Stimulated activated naive CD8-positive, alpha-beta T cell treated with anti-CD3 and anti-CD28 coated beads, Interleukin-15, amount 100 ng/mL, for 72 hours (primary cell): ENCODE results near the gene RMC1.
"Not testable (repeated sequence)": the region's sequence is repeated elsewhere in the genome, so short reads cannot be mapped to it uniquely, and the experiment has no call there.

ENCODE experiments used
- ATAC-seq: fragments of 150-1000 bp; cut with Tn5 transposase; 2 replicates; pipeline ENCODE4 v1.10.0; 2021; ENCODE audit warnings: mild to moderate bottlenecking, moderate library complexity
- DNase-seq, 2 donors: peaks; one replicate each; pipeline ENCODE4 v3.0.0; 2021 to 2022
- H3K27ac Mint-ChIP-seq, 2 donors: one replicate each; pipeline ENCODE4 v1.8.0; 2022; ENCODE audit warnings: mild to moderate bottlenecking in 2 of 2, mixed read lengths in 2 of 2, moderate library complexity in 2 of 2
- H3K27me3 Mint-ChIP-seq: one replicate; pipeline ENCODE4 v1.8.0; 2022; ENCODE audit warnings: mixed read lengths
- H3K4me1 Mint-ChIP-seq: one replicate; pipeline ENCODE4 v1.8.0; 2022; ENCODE audit warnings: mild to moderate bottlenecking, mixed read lengths
- H3K4me3 Mint-ChIP-seq, 2 donors: one replicate each; pipeline ENCODE4 v1.8.0; 2022; ENCODE audit warnings: mild to moderate bottlenecking in 2 of 2, mixed read lengths in 2 of 2, moderate library complexity in 1 of 2
- H3K9me3 Mint-ChIP-seq, 2 donors: one replicate each; pipeline ENCODE4 v1.8.0; 2022; ENCODE audit warnings: mixed read lengths in 2 of 2

RMC1 gene

DNA sequence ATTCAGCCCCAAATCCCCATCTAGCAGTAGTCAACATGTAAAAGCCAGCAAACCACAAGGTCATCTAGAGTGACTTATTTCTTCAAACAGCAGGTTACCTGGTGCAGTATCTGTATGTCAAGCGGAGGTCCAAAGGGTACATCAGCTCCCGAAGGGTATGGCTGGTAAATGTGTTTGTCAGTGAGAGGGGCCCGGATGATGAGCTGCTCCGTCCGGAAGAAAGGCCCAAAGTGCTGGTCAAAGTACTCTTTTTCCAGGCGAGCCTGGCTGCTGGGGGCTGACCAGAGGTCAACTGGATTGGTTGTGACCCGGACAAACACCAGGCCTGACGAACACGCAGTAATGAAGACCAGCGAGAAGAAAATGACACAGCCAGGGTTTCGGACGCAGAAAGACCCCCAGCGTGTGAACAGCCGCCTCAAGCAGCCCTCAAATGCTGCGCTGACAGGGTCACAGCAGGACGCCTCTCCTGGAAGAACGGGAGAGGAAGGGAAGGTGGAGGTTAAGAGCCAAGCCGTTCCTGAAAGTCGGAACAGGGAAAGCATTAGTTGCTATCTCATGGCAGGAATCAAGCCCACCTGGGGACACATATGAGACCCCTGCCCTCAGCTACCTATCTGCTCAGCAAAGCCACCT, 53.0 kb downstream of the RMC1 start:
- H3K27me3 Mint-ChIP-seq: no peaks in the 10 kb centered on the region
- no peak overlapping the region for H3K27ac Mint-ChIP-seq
- H3K4me3 Mint-ChIP-seq: no peak overlapping the region
- ATAC-seq (no peak), DNase-seq (no peak)
- H3K9me3 Mint-ChIP-seq: no peaks in the 10 kb centered on the region
- no peaks in the 10 kb centered on the region for H3K4me1 Mint-ChIP-seq

DNA sequence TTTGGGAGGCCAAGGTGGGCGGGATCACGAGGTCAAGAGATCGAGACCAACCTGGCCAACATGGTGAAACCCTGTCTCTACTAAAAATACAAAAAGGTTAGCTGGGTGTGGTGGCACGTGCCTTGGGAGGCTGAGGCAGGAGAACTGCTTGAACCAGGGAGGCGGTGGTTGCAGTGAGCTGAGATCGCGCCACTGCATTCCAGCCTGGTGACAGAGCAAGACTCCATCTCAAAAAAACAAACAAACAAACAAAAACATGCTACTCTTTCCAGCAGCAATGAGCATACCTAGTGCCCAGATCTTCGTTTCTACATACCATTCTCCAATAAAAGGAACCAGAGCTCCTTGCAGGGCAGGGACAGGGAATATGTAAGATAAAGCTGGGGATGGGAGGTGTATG, 54.2 kb downstream of the RMC1 start:
- DNase-seq, H3K4me1 Mint-ChIP-seq, H3K9me3 Mint-ChIP-seq, ATAC-seq, H3K27me3 Mint-ChIP-seq, H3K4me3 Mint-ChIP-seq, H3K27ac Mint-ChIP-seq: not testable (repeated sequence)

DNA sequence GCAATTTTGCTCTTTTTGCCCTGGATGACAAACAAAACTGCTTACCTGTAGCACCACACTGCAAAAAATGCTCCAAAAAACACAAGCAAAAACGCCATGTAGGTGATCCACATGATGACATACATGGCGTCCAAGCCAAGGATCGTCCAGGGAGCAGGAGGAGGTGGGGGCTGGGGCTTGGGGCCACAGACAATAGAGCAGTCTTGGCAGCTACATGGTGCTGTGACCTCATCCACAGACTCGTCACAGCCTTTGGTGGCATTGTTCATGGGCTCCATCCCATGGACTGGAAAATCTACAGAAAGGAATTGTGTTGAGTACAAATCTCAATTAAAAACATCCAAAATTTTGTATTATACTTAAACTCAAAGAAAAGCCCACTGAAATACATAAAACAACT, 56.9 kb downstream of the RMC1 start:
- DNase-seq: no peak
- ATAC-seq: no peak

DNA sequence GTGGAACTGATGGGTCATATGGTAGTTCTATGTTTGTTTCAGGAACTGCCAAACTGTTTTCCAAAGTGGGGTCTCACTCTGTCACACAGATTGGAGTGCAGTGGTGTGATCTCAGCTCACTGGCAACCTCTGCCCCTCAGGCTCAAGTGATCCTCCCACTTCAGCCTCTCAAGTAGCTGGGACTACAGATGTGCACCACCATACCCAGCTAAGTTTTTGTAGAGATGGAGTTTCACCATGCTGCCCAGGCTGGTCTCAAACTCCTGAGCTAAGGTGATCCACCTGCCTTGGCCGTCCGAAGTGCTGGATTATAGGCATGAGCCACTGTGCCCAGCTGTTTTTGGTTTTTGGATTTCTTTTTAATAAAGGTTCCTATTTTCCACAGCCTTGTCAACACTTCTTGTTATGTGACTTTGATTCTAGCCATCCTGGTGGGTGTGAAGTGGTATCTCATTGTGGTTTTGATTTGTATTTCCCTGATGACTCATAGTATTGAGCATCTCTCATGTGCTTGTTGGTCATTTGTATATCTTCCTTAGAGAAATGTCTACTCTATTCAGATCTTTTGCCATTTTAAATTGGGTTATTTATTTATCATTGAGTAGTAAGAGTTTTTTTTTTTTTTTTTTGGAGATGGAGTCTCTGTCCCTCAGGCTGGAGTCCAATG, 60.2 kb downstream of the RMC1 start:
- Mint-ChIP-seq H3K4me3 (no peak overlapping the region), H3K9me3 (no peaks in the 10 kb centered on the region), H3K27ac (peak overlapping the region; percentile 31 to 52), H3K4me1 (peaks cover 22% of the 10 kb centered on the region), H3K27me3 (no peaks in the 10 kb centered on the region)
- ATAC-seq (peak; percentile 99), DNase-seq (no peak)

More for the DNA sequence above, 56.9 kb downstream of the RMC1 start:
- Mint-ChIP-seq H3K27ac (no peak overlapping the region), H3K4me1 (peaks cover 22% of the 10 kb centered on the region), H3K9me3 (no peaks in the 10 kb centered on the region), H3K27me3 (no peaks in the 10 kb centered on the region), H3K4me3 (no peak overlapping the region)

DNA sequence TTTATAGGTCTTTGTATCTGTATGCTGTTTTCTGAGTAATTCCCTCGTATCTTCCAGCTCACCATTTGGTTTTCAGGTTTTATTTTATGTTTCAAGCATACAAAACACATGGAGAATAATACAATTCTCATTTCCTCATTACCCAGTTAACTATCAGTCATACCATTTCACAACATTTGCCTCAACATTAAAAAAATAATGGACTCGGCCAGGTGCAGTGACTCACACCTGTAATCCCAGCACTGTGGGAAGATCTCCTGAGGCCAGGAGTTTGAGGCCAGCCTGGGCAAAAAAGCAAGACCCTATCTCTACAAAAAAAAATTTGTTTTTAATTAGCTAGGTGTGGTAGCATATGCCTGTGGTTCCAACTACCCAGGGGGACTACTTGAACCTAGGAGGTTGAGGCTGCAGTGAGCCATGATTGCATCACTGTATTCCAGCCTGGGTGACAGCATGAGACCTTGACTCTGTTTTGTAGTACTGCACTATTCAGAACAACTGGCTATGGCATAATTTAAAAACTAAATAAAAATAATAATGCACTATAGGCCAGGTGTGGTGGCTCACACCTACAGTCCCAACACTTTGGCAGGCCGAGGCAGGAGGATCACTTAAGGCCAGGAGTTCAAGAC, 62.7 kb downstream of the RMC1 start:
- Mint-ChIP-seq H3K4me3 (no peak overlapping the region), H3K4me1 (peaks cover 22% of the 10 kb centered on the region), H3K27me3 (no peaks in the 10 kb centered on the region), H3K27ac (no peak overlapping the region), H3K9me3 (no peaks in the 10 kb centered on the region)
- no peak for ATAC-seq
- DNase-seq: no peak

GRCh38 chr18:23567671-23568070, 64.4 kb downstream of the RMC1 start:
- no peak for ATAC-seq

GRCh38 chr18:23568281-23569138, 65.2 kb downstream of the RMC1 start:
- Mint-ChIP-seq H3K4me3 (no peak overlapping the region), H3K4me1 (peaks cover 19% of the 10 kb centered on the region), H3K9me3 (no peaks in the 10 kb centered on the region), H3K27me3 (no peaks in the 10 kb centered on the region), H3K27ac (no peak overlapping the region)
- DNase-seq: no peak
- ATAC-seq: no peak

More at GRCh38 chr18:23567671-23568070, 64.4 kb downstream of the RMC1 start:
- H3K27ac Mint-ChIP-seq: no peak overlapping the region
- H3K4me3 Mint-ChIP-seq: no peak overlapping the region
- peaks cover 22% of the 10 kb centered on the region for H3K4me1 Mint-ChIP-seq
- DNase-seq: no peak
- no peaks in the 10 kb centered on the region for H3K9me3 Mint-ChIP-seq
- no peaks in the 10 kb centered on the region for H3K27me3 Mint-ChIP-seq

GRCh38 chr18:23569299-23570063, 66.2 kb downstream of the RMC1 start:
- no peak for DNase-seq
- Mint-ChIP-seq H3K9me3 (no peaks in the 10 kb centered on the region), H3K4me1 (peaks cover 19% of the 10 kb centered on the region), H3K4me3 (no peak overlapping the region), H3K27me3 (no peaks in the 10 kb centered on the region), H3K27ac (no peak overlapping the region)
- ATAC-seq: no peak

DNA sequence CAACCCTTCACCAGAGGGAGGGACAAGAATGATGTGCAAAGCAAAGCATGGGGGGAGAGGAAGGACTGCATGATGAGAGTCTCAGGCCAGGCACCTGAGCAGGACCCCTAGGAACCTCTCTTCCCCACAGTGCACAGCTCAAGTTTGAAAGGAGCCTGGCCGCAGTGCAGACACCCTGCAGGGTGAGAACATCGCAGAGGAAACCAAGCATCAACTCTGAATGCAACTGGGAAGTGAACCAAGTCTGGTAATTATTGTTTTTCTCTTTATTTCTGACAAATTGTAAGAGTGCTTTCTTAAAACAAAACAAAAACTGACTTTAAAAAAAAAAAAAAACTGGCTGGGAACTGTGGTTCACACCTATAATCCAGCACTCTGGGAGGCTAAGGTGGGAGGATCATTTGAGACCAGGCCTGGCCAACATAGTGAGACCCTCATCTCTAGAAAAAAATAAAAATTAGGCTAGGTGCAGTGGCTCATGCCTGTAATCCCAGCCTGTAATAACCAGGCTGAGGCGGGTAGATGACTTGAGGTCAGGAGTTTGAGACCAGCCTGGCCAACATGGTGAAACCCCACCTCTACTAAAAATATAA, 67.7 kb downstream of the RMC1 start:
- no peak for DNase-seq
- no peak overlapping the region for H3K27ac Mint-ChIP-seq
- no peak overlapping the region for H3K4me3 Mint-ChIP-seq
- ATAC-seq: no peak
- peaks cover 22% of the 10 kb centered on the region for H3K4me1 Mint-ChIP-seq
- no peaks in the 10 kb centered on the region for H3K9me3 Mint-ChIP-seq
- H3K27me3 Mint-ChIP-seq: no peaks in the 10 kb centered on the region

DNA sequence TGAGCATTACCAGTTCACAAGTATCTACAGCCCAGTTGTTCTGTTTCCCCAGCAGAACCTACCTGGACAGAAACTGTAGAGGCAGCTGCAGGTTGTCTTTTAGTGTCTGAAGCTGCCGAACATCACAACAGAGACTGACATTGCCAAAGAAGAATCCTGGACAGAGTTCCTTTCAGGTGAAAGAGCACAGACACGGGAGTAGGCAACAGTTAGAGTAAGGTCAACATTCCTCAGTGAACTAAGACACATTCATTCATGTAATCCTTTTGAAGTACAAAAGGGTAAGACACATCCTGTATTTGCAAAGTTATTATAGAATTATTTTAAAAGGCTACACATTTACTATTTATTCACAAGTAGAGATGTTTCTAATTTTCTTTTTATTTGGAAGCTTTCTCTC, 68.7 kb downstream of the RMC1 start:
- DNase-seq: no peak
- H3K4me1 Mint-ChIP-seq: peaks cover 29% of the 10 kb centered on the region
- H3K4me3 Mint-ChIP-seq: no peak overlapping the region
- no peak overlapping the region for H3K27ac Mint-ChIP-seq
- no peaks in the 10 kb centered on the region for H3K9me3 Mint-ChIP-seq
- ATAC-seq: no peak
- H3K27me3 Mint-ChIP-seq: no peaks in the 10 kb centered on the region

DNA sequence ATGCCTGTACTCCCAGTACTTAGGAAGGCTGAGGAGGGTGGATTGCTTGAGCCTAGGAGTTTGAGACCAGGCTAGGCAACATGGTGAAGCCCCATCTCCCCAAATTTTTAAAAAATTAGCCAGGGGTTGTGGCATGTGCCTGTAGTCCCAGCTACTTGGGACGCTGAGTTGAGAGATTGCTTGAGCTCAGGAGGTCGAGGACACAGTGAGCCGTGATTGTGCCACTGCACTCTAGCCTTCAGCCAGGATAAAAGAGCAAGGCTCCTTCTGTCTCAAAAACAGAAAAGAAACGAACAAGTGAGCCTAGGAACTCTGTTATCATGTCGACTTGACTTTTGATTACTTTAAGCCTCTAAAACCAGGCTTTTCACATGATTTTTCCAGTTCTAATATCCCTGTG, 69.3 kb downstream of the RMC1 start:
- peaks cover 29% of the 10 kb centered on the region for H3K4me1 Mint-ChIP-seq
- H3K27ac Mint-ChIP-seq: no peak overlapping the region
- H3K27me3 Mint-ChIP-seq: no peaks in the 10 kb centered on the region
- no peak for ATAC-seq
- DNase-seq: no peak
- no peak overlapping the region for H3K4me3 Mint-ChIP-seq
- H3K9me3 Mint-ChIP-seq: no peaks in the 10 kb centered on the region

GRCh38 chr18:23573020-23573419, 69.7 kb downstream of the RMC1 start:
- DNase-seq: no peak
- ATAC-seq: no peak
- H3K4me3 Mint-ChIP-seq: no peak overlapping the region
- no peaks in the 10 kb centered on the region for H3K27me3 Mint-ChIP-seq
- H3K9me3 Mint-ChIP-seq: no peaks in the 10 kb centered on the region
- peaks cover 29% of the 10 kb centered on the region for H3K4me1 Mint-ChIP-seq
- no peak overlapping the region for H3K27ac Mint-ChIP-seq

- ATAC-seq: peak; percentile 70
- H3K4me3 Mint-ChIP-seq: peak overlapping the region; percentile 42 to 50
- no peaks in the 10 kb centered on the region for H3K9me3 Mint-ChIP-seq
- peak overlapping the region; percentile 12 to 75 for H3K27ac Mint-ChIP-seq
- peaks cover 35% of the 10 kb centered on the region for H3K4me1 Mint-ChIP-seq
- no peak for DNase-seq
- H3K27me3 Mint-ChIP-seq: no peaks in the 10 kb centered on the region
Measured at GRCh38 chr18:23573626-23574431, 70.5 kb downstream of the RMC1 start.

GRCh38 chr18:23574611-23575308, 71.4 kb downstream of the RMC1 start:
- H3K9me3 Mint-ChIP-seq: no peaks in the 10 kb centered on the region
- peak overlapping the region; percentile 42 to 75 for H3K27ac Mint-ChIP-seq
- ATAC-seq (no peak), DNase-seq (no peak)
- no peaks in the 10 kb centered on the region for H3K27me3 Mint-ChIP-seq
- H3K4me1 Mint-ChIP-seq: peaks cover 42% of the 10 kb centered on the region
- H3K4me3 Mint-ChIP-seq: peak overlapping the region in 1 of 2 donors; percentile 50
